GM12872 (cell line): ENCODE measurements around the gene NELFCD.

Experiments used
- CTCF ChIP-seq: IDR thresholded peaks from 3 replicates; pipeline ENCODE4 v1.5.1; 2011; ENCODE audit warnings: low read depth, mild to moderate bottlenecking, low read length, moderate library complexity; ENCODE audit not compliant: insufficient read depth

Gene NELFCD

DNA sequence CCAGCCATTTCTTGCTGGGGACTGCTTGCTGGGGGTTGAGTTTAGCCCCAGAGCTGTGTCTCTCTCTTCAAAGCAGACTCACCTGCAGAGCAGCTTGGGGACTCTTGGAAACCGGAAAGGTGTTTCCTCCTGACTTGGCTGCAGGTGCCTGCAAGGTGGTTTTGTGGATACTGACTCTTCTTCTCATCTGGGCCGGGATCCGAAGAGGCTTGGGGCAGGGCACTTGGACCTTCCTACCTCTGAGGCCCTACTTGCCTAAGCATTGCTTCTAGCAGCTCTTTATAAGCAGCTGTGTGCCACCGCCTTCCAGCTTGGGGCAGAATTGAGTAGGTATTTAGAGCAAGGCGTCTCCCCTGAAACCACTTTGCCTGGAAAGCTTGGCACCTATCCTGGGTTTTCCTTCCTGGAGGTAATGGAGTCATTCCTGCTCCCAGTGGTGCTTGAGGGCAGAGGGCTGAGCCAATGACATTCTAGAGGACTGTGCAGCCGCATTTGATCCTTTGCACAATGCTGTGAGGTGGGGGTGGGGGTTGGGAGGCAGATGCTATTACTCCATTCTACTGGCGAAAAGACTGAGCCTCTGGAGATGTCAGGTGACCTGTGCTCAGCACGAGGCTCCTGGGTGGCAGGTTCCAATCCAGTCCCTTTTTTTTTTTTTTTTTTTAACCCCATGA is 29.4 kb downstream of the NELFCD start:
- no peak for TF ChIP-seq CTCF

DNA sequence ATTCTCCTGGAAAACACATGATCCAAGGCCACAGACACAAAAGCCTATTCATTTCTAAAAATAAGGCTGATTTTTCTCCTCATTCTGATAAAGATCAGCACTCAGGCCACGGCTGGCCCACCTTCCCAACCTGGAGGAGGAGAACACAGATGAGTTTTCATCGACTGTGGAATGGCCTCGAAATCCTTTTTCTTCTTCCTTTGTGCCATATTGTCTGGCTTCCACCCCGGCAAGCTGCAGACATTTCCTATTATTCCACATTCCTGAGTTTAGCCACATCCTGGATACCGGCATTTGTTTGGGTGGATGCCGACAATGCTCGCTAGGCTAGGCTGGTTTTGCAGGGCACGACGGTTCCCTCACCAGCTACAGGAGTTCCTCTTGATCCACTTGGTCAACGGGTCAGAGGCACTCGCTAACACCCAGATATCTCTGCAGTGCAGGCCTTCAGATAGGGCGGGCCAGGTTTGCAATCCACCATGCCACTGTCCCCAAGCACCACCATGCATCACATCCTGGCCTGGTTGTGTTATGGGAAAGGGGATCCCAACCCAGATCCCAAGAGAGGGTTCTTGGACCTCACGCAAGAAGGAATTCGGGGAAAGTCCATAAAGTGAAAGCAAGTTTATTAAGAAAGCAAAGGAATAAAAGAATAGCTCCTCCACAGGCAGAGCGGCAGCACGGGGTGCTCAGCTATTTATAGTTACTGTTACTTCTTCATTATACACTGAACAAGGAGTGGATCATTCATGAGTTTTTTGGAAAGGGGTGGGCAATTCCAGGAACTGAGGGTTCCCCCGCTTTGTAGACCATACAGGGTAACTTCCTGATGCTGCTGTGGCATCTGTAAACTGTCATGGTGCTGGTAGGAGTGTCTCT is 30.2 kb downstream of the NELFCD start:
- TF ChIP-seq CTCF, result no peak

DNA sequence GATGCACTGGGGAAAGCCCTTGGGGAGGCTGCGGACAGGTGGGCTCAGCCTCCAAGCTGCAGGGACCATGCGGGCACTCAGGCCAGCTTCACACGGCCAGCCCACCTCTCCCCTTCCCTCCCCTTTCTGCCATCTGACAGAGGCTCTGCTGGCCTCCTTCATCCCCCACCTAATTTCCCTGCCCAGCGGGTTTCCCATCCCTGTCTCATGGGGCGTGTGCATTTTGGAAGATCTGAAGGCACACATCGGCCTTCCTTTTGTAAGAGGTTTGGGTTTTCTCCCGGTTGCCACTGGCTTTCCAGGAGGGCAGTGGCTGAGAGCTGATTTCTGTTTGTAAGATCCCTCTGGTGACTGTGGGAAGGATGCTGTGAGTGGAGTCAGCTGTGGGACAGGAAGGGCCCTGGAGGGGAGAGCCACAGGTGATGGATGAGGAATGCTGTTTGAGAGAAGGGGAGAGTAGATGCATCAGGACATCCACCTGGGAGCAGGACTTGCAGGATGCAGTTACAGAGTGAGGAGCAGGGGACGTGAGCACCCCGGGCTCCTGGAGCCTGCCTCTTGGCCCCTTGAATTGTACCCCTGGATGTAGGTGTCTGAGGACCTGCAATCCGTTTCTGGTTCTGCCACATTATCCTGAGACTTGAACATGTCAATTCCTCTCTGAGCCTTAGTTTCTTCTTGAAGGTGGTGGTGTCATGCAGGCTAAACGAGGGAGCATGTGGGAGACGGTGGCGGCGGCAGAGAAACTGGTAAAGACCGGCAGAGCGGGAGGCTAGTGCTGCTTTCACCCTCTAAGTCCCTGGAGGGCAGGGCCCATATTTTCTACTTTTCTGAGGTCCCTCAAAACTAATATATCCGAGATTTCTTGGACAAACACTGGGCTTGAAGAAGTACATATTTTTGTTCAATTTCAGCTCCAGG is 32.2 kb downstream of the NELFCD start:
- TF ChIP-seq CTCF, result no peak

GRCh38 chr20:59013959-59014608 is 33.0 kb downstream of the NELFCD start:
- no peak for TF ChIP-seq CTCF

GRCh38 chr20:59014680-59015389 is 33.8 kb downstream of the NELFCD start:
- no peak for TF ChIP-seq CTCF

GRCh38 chr20:59015411-59015810 is 34.4 kb downstream of the NELFCD start:
- TF ChIP-seq CTCF, result no peak
